Hepatocyte (in vitro differentiated cells): ENCODE measurements around the gene RPS6KA2. TPM values are rescaled to one million over a fixed set of nuclear protein-coding genes. Genes with fewer than 3 reads are reported as not detected.
A peak's percentile ranks its signal among the peaks of the same experiment; 100 is the strongest.

Experiments used
- DNase-seq: peaks from one replicate; pipeline ENCODE4 v3.0.0-alpha.2; 2016; ENCODE audit warnings: low spot score
- H2AFZ ChIP-seq: fragments of 200-600 bp; sonication (generic); 2 replicates; pipeline ENCODE4 v1.6.0; 2016; ENCODE audit warnings: antibody characterized with exemption, mild to moderate bottlenecking
- H3K27ac ChIP-seq: fragments of 200-600 bp; sonication (generic); 2 replicates; pipeline ENCODE4 v1.5.1; 2016; ENCODE audit warnings: mild to moderate bottlenecking
- H3K27me3 ChIP-seq: fragments of 200-600 bp; sonication (generic); 2 replicates; pipeline ENCODE4 v1.6.1; 2016
- H3K36me3 ChIP-seq: fragments of 200-600 bp; sonication (generic); replicated peaks from 2 replicates; pipeline ENCODE4 v1.5.1; 2016; ENCODE audit warnings: low read depth; ENCODE audit not compliant: insufficient read depth
- H3K4me1 ChIP-seq: fragments of 200-600 bp; sonication (generic); 2 replicates; pipeline ENCODE4 v1.5.1; 2016; ENCODE audit warnings: mild to moderate bottlenecking, moderate library complexity; ENCODE audit not compliant: insufficient read depth
- H3K4me2 ChIP-seq: fragments of 200-600 bp; sonication (generic); 2 replicates; pipeline ENCODE4 v1.6.0; 2016
- H3K4me3 ChIP-seq: fragments of 200-600 bp; sonication (generic); 2 replicates; pipeline ENCODE4 v1.5.1; 2016; ENCODE audit warnings: mild to moderate bottlenecking
- H3K79me2 ChIP-seq: fragments of 200-600 bp; sonication (generic); 2 replicates; pipeline ENCODE4 v1.6.0; 2017; ENCODE audit warnings: mild to moderate bottlenecking
- H3K9me2 ChIP-seq: fragments of 200-600 bp; sonication (generic); replicated peaks from 2 replicates; pipeline ENCODE4 v1.6.0; 2017; ENCODE audit warnings: mild to moderate bottlenecking; ENCODE audit not compliant: insufficient read depth
- H3K9me3 ChIP-seq: fragments of 200-600 bp; sonication (generic); 2 replicates; pipeline ENCODE4 v1.5.1; 2016; ENCODE audit warnings: low read depth, mild to moderate bottlenecking
- H4K20me1 ChIP-seq: fragments of 200-600 bp; sonication (generic); 2 replicates; pipeline ENCODE4 v1.6.0; 2016; ENCODE audit warnings: mild to moderate bottlenecking; ENCODE audit not compliant: insufficient read depth, poor library complexity, severe bottlenecking
- CTCF ChIP-seq: fragments of 200-600 bp; sonication (generic); IDR thresholded peaks from 2 replicates; pipeline ENCODE4 v1.5.1; 2016; ENCODE audit warnings: antibody characterized with exemption, mild to moderate bottlenecking; ENCODE audit not compliant: poor library complexity
- EZH2 ChIP-seq: fragments of 200-600 bp; sonication (generic); IDR thresholded peaks from 2 replicates; pipeline ENCODE4 v1.6.1; 2016; ENCODE audit warnings: antibody characterized with exemption, mild to moderate bottlenecking, borderline replicate concordance
- EZH2phosphoT487 ChIP-seq: fragments of 200-600 bp; sonication (generic); IDR thresholded peaks from one replicate; pipeline ENCODE4 v1.6.1; 2018; ENCODE audit warnings: antibody characterized with exemption, mild to moderate bottlenecking, low read depth, moderate library complexity; ENCODE audit not compliant: unreplicated experiment, severe bottlenecking
- WGBS: methylation state at CpG from one replicate; pipeline ENCODE4 v1.1.6; 2016; ENCODE audit warnings: low lambda C conversion rate; ENCODE audit errors: missing lambda C conversion rate; 5-methylcytosine and 5-hydroxymethylcytosine counted together
- polyA plus RNA-seq: library from polyadenylated mRNA; unstranded; fragments of >200 nt; fragmentation: Nextera tagmentation; extraction: Ambion mirVana; gene quantifications from 2 replicates; pipeline ENCODE4 v1.2.1, GENCODE V29; 2016
- total RNA-seq: library from RNA; depleted of rRNA; stranded (reverse); fragments of >200 nt; gene quantifications from 2 replicates; pipeline ENCODE4 v1.2.3, GENCODE V29; 2014

The RPS6KA2 gene
- total and polyA plus RNA-seq, 2 experiments from 2014 or later: 27.7 to 29.2 TPM

GRCh38 chr6:166423051-166423745 is 203.9 kb downstream of the RPS6KA2 start:
- H3K9me3 ChIP-seq: no peaks in the 10 kb centered on the region
- H3K4me1 ChIP-seq: no peaks in the 10 kb centered on the region
- TF ChIP-seq EZH2 (no peak), CTCF (no peak), EZH2phosphoT487 (no peak)
- DNase-seq: no peak
- no peaks in the 10 kb centered on the region for H3K27me3 ChIP-seq
- WGBS: 92% methylated on average over 22 of the region's 22 CpGs
- no peak overlapping the region for H3K4me3 ChIP-seq
- no peaks in the 10 kb centered on the region for H4K20me1 ChIP-seq
- no peak overlapping the region for H2AFZ ChIP-seq
- no peak overlapping the region for H3K4me2 ChIP-seq
- no peaks in the 10 kb centered on the region for H3K79me2 ChIP-seq
- no peak overlapping the region for H3K27ac ChIP-seq
- H3K36me3 ChIP-seq: no peaks in the 10 kb centered on the region
- no peaks in the 10 kb centered on the region for H3K9me2 ChIP-seq

- H3K27ac ChIP-seq: no peak overlapping the region
- no peak overlapping the region for H2AFZ ChIP-seq
- H3K36me3 ChIP-seq: no peaks in the 10 kb centered on the region
- H3K4me1 ChIP-seq: no peaks in the 10 kb centered on the region
- H4K20me1 ChIP-seq: no peaks in the 10 kb centered on the region
- TF ChIP-seq CTCF: no peak
- no peak for TF ChIP-seq EZH2phosphoT487
- TF ChIP-seq EZH2: no peak
- H3K4me3 ChIP-seq: no peak overlapping the region
- no peak overlapping the region for H3K4me2 ChIP-seq
- WGBS: 95% methylated on average over 20 of the region's 20 CpGs
- H3K27me3 ChIP-seq: no peaks in the 10 kb centered on the region
- no peaks in the 10 kb centered on the region for H3K79me2 ChIP-seq
- H3K9me2 ChIP-seq: no peaks in the 10 kb centered on the region
- DNase-seq: no peak
- no peaks in the 10 kb centered on the region for H3K9me3 ChIP-seq
These were observed 204.7 kb downstream of the RPS6KA2 start for GRCh38 chr6:166422201-166422940.

- Histone ChIP-seq H3K27ac (no peak overlapping the region), H3K4me3 (no peak overlapping the region), H2AFZ (no peak overlapping the region), H3K9me3 (no peaks in the 10 kb centered on the region), H3K36me3 (no peaks in the 10 kb centered on the region), H3K4me1 (no peaks in the 10 kb centered on the region), H3K9me2 (no peaks in the 10 kb centered on the region), H4K20me1 (no peaks in the 10 kb centered on the region), H3K79me2 (no peaks in the 10 kb centered on the region), H3K27me3 (no peaks in the 10 kb centered on the region), H3K4me2 (no peak overlapping the region)
- 61% methylated on average over 6 of the region's 6 CpGs for WGBS
- DNase-seq: peak; percentile 68
- no peak for TF ChIP-seq EZH2
- TF ChIP-seq EZH2phosphoT487: no peak
- peak; percentile 33 for TF ChIP-seq CTCF
These were observed 206.7 kb downstream of the RPS6KA2 start for GRCh38 chr6:166420351-166420750.
